Endometrial microvascular endothelial cells (primary cell): ENCODE results near the gene SPATA16. TPM values are rescaled to one million over a fixed set of nuclear protein-coding genes. Genes with fewer than 3 reads are reported as not detected.

ENCODE experiments used
- in situ Hi-C: cut with HindIII; loops from 2 replicates; pipeline ENCODE4 v1.10.0; 2017; ENCODE audit warnings: low sequenced_read_pairs, low pct_unique_long_range_greater_than_20kb; ENCODE audit errors: inconsistent ontology term
- total RNA-seq: library from RNA; depleted of rRNA; stranded (reverse); fragments of >200 nt; gene quantifications from one replicate; pipeline ENCODE4 v1.2.3, GENCODE V29; 2015; ENCODE audit errors: inconsistent ontology term

The SPATA16 gene
- total RNA-seq, 1 donor from 2014 or later, result not detected

- in situ Hi-C loops, result no loop called here
Observed at GRCh38 chr3:173013219-173013832, 127.7 kb downstream of the SPATA16 start.

- in situ Hi-C loops, result no loop called here
Observed at GRCh38 chr3:173009410-173009809, 131.6 kb downstream of the SPATA16 start.

- in situ Hi-C loops, result no loop called here
Observed at GRCh38 chr3:173008978-173009377, 132.1 kb downstream of the SPATA16 start.

GRCh38 chr3:173007079-173007723 lies 133.8 kb downstream of the SPATA16 start:
- in situ Hi-C loops, result no loop called here

GRCh38 chr3:173006006-173006405 lies 135.0 kb downstream of the SPATA16 start:
- in situ Hi-C loops, result no loop called here

- in situ Hi-C loops, result no loop called here
Observed at GRCh38 chr3:173004681-173005080, 136.4 kb downstream of the SPATA16 start.

- in situ Hi-C loops, result no loop called here
Observed at GRCh38 chr3:173003956-173004355, 137.1 kb downstream of the SPATA16 start.

GRCh38 chr3:173003471-173003870 lies 137.6 kb downstream of the SPATA16 start:
- in situ Hi-C loops, result no loop called here

GRCh38 chr3:173001622-173002021 lies 139.4 kb downstream of the SPATA16 start:
- in situ Hi-C loops, result no loop called here

GRCh38 chr3:173000553-173000952 lies 140.5 kb downstream of the SPATA16 start:
- in situ Hi-C loops, result no loop called here

GRCh38 chr3:172993412-172993811 lies 147.6 kb downstream of the SPATA16 start:
- in situ Hi-C loops, result no loop called here

GRCh38 chr3:172991424-172991996 lies 149.5 kb downstream of the SPATA16 start:
- in situ Hi-C loops, result no loop called here

- in situ Hi-C loops, result no loop called here
Observed at GRCh38 chr3:172989373-172989772, 151.7 kb downstream of the SPATA16 start.

GRCh38 chr3:172987273-172987672 lies 153.8 kb downstream of the SPATA16 start:
- in situ Hi-C loops, result no loop called here

GRCh38 chr3:172984914-172985313 lies 156.1 kb downstream of the SPATA16 start:
- in situ Hi-C loops, result no loop called here

- in situ Hi-C loops, result no loop called here
Observed at GRCh38 chr3:172982736-172983364, 158.2 kb downstream of the SPATA16 start.

- in situ Hi-C loops, result no loop called here
Observed at GRCh38 chr3:172981407-172981983, 159.5 kb downstream of the SPATA16 start.

GRCh38 chr3:172980849-172981248 lies 160.2 kb downstream of the SPATA16 start:
- in situ Hi-C loops, result no loop called here

GRCh38 chr3:172977696-172978095 lies 163.3 kb downstream of the SPATA16 start:
- in situ Hi-C loops, result no loop called here

- in situ Hi-C loops, result no loop called here
Observed at GRCh38 chr3:172974969-172975368, 166.1 kb downstream of the SPATA16 start.
